Spleen (tissue), 11 donors: ENCODE results near the gene MORN3. TPM values are rescaled to one million over a fixed set of nuclear protein-coding genes. Genes with fewer than 3 reads are reported as not detected.

Experiments used
- DNase-seq: peaks from one replicate; pipeline ENCODE4 v3.0.0-alpha.2; 2020
- H3K27ac ChIP-seq, 8 donors: fragments of 200-600 bp; sonication (generic) in 7 of 8; 1 replicate in 4 of 8; 2 replicates in 4 of 8; pipeline versions ENCODE4 v1.5.0 to v1.8.0; 2016 to 2021; ENCODE audit warnings: inconsistent platforms in 4 of 8, mild to moderate bottlenecking in 4 of 8, moderate library complexity in 1 of 8
- H3K27me3 ChIP-seq, 7 donors: fragments of 200-600 bp; sonication (generic) in 6 of 7; replicated peaks in 1 of 7; 1 replicate in 4 of 7; 2 replicates in 3 of 7; pipeline versions ENCODE4 v1.5.0 to v1.8.0; 2016 to 2021; ENCODE audit warnings: inconsistent platforms in 3 of 7, mild to moderate bottlenecking in 1 of 7
- H3K36me3 ChIP-seq, 6 donors: fragments of 200-600 bp; sonication (generic) in 5 of 6; 1 replicate in 4 of 6; 2 replicates in 2 of 6; pipeline versions ENCODE4 v1.5.0 to v1.8.0; 2016 to 2021; ENCODE audit warnings: inconsistent platforms in 2 of 6
- H3K4me1 ChIP-seq, 6 donors: fragments of 200-600 bp; sonication (generic) in 5 of 6; 1 replicate in 3 of 6; 2 replicates in 3 of 6; pipeline versions ENCODE4 v1.5.0 to v1.8.0; 2016 to 2021; ENCODE audit warnings: inconsistent platforms in 3 of 6
- H3K4me3 ChIP-seq, 8 donors: fragments of 200-600 bp; sonication (generic) in 7 of 8; 1 replicate in 4 of 8; 2 replicates in 4 of 8; pipeline versions ENCODE4 v1.5.0 to v1.8.0; 2016 to 2021; ENCODE audit warnings: inconsistent platforms in 4 of 8, mild to moderate bottlenecking in 4 of 8, moderate library complexity in 2 of 8
- H3K9me3 ChIP-seq, 8 donors: fragments of 200-600 bp; sonication (generic) in 7 of 8; 1 replicate in 4 of 8; 2 replicates in 4 of 8; pipeline versions ENCODE4 v1.5.0 to v1.8.0; 2016 to 2021; ENCODE audit warnings: inconsistent platforms in 4 of 8
- CTCF ChIP-seq, 11 experiments: fragments of 200-600 bp in 7 of 11; fragments of 450-650 bp in 4 of 11; sonication (generic) in 4 of 11; IDR thresholded peaks in 8 of 11; conservative IDR thresholded peaks in 3 of 11; 1 replicate in 7 of 11; 2 replicates in 4 of 11; pipeline versions ENCODE4 v1.4.0 to v1.8.0; 2016 to 2021; ENCODE audit warnings: antibody characterized with exemption in 11 of 11, inconsistent platforms in 4 of 11, mild to moderate bottlenecking in 1 of 11
- POLR2A ChIP-seq, 3 donors: fragments of 450-650 bp; IDR thresholded peaks; one replicate each; pipeline ENCODE4 v1.5.1; 2017; ENCODE audit warnings: antibody characterized with exemption in 3 of 3, mild to moderate bottlenecking in 1 of 3
- POLR2AphosphoS5 ChIP-seq, 3 donors: sonication (generic); formaldehyde crosslinking; IDR thresholded peaks; one replicate each; pipeline ENCODE4 v1.5.1; 2017; ENCODE audit warnings: antibody characterized with exemption in 3 of 3
- WGBS, 5 donors: extraction: QIAGEN DNeasy Blood & Tissue Kit in 3 of 5; methylation state at CpG; one replicate each; pipeline versions ENCODE4 v1.1.5 to v1.1.7; 2013 to 2018; 5-methylcytosine and 5-hydroxymethylcytosine counted together
- intact Hi-C: fragments of 100-400 bp; cut with DNase I; formaldehyde crosslinking; loops from one replicate; pipeline ENCODE4 v1.15.0; 2023; ENCODE audit warnings: low total_unique reads
- polyA plus RNA-seq, 3 donors: library from polyadenylated mRNA; stranded (reverse); fragments of 200-250 nt; gene quantifications; one replicate each; pipeline ENCODE4 v1.2.1, GENCODE V29; 2013
- total RNA-seq, 7 donors: library from RNA; depleted of rRNA in 3 of 7; stranded (reverse); fragments of >200 nt in 3 of 7; fragmentation: NEBNext Ultra II Directional in 4 of 7; extraction: Animal tissue kit (Norgen Biotek cat#: 25700) in 4 of 7; gene quantifications; one replicate each; pipeline versions ENCODE4 v1.1.0 to v1.2.1, GENCODE V29; 2016 to 2021
- donor health status: healthy with polysubstance abuse.
- donor health status: DM: no; HTN: no; CAD: no; lungs with moderate emphysema.
- donor health status: DM: no; HTN: no; CAD: no.
- donor health status: Bipolar disorder and iron deficiency.
- donor health status: healthy.
- donor health status: DM: no; HTN: no; CAD: no.
- donor health status: DM: yes; HTN: yes; CAD: no.

MORN3 gene
- total and polyA plus RNA-seq, 10 donors, result 0.17 to 2.5 (median 1.0) TPM; not detected in 1

GRCh38 chr12:121713793-121714192 is 44.3 kb upstream of the MORN3 start:
- H3K36me3 ChIP-seq, result no peaks in the 10 kb centered on the region
- peak overlapping the region in 6 of 8 donors; percentile 86 to 99 (median 94) for H3K4me3 ChIP-seq
- no peak for DNase-seq
- peaks cover 7 to 48% (median 24%) of the 10 kb centered on the region in 6 donors for H3K4me1 ChIP-seq
- intact Hi-C loops, result no loop called here
- TF ChIP-seq POLR2AphosphoS5 (IDR thresholded peaks at IDR 0.05), result no peak
- no peak for TF ChIP-seq POLR2A (IDR thresholded peaks at IDR 0.05)
- no peak for TF ChIP-seq CTCF (IDR thresholded peaks at IDR 0.05 in 8 of 11, conservative IDR thresholded peaks at IDR 0.05 in 3 of 11)
- H3K27ac ChIP-seq, result peak overlapping the region in 1 of 8 donors; percentile 91
- no peaks in the 10 kb centered on the region for H3K27me3 ChIP-seq
- no peaks in the 10 kb centered on the region for H3K9me3 ChIP-seq
- 62 to 83% (median 67%) methylated on average over 6 of the region's 6 CpGs for WGBS, 5 donors

- intact Hi-C loops, result no loop called here
Measured at GRCh38 chr12:121713257-121713777, 43.9 kb upstream of the MORN3 start.

GRCh38 chr12:121712461-121713256 is 43.2 kb upstream of the MORN3 start, which contains the start of gene TMEM120B:
Gene TMEM120B (plus strand): TSS chr12:121712752. CDS start chr12:121712896, 144 bp downstream.
- 0 to 1% (median 0%) methylated on average over 20 to 74 of the region's 74 CpGs for WGBS, 5 donors
- intact Hi-C loops, result no loop called here
- Histone ChIP-seq H3K4me1 (peaks cover 7 to 49% (median 24%) of the 10 kb centered on the region in 6 donors), H3K9me3 (no peaks in the 10 kb centered on the region), H3K4me3 (peak within 1 kb of the TSS; percentile 83 to 99 (median 94)), H3K36me3 (no peaks in the 10 kb centered on the region), H3K27ac (peak within 1 kb of the TSS in 7 of 8 donors; percentile 72 to 93 (median 87)), H3K27me3 (no peaks in the 10 kb centered on the region)
- TF ChIP-seq POLR2A (IDR thresholded peaks at IDR 0.05) (peak; percentile 55 to 83 (median 67)), POLR2AphosphoS5 (IDR thresholded peaks at IDR 0.05) (peak; percentile 90 to 95 (median 94)), CTCF (IDR thresholded peaks at IDR 0.05 in 8 of 11, conservative IDR thresholded peaks at IDR 0.05 in 3 of 11) (peak in 1 of 11 experiments; percentile 11)
- DNase-seq, result peak; percentile 96

More at GRCh38 chr12:121713257-121713777, 43.9 kb upstream of the MORN3 start:
- 16 to 30% (median 19%) methylated on average over 10 to 14 of the region's 14 CpGs for WGBS, 5 donors
- H3K4me3 ChIP-seq, result peak overlapping the region; percentile 83 to 99 (median 94)
- H3K9me3 ChIP-seq, result no peaks in the 10 kb centered on the region
- H3K4me1 ChIP-seq, result peaks cover 7 to 49% (median 24%) of the 10 kb centered on the region in 6 donors
- no peak for TF ChIP-seq POLR2A (IDR thresholded peaks at IDR 0.05)
- no peak for TF ChIP-seq CTCF (IDR thresholded peaks at IDR 0.05 in 8 of 11, conservative IDR thresholded peaks at IDR 0.05 in 3 of 11)
- no peak for TF ChIP-seq POLR2AphosphoS5 (IDR thresholded peaks at IDR 0.05)
- H3K27ac ChIP-seq, result peak overlapping the region in 7 of 8 donors; percentile 48 to 93 (median 87)
- H3K36me3 ChIP-seq, result no peaks in the 10 kb centered on the region
- no peak for DNase-seq
- H3K27me3 ChIP-seq, result no peaks in the 10 kb centered on the region

GRCh38 chr12:121712190-121712460 is 42.7 kb upstream of the MORN3 start:
- Histone ChIP-seq H3K9me3 (no peaks in the 10 kb centered on the region), H3K27ac (peak overlapping the region in 7 of 8 donors; percentile 72 to 93 (median 87)), H3K36me3 (no peaks in the 10 kb centered on the region), H3K4me3 (peak overlapping the region; percentile 83 to 99 (median 94)), H3K4me1 (peaks cover 7 to 46% (median 24%) of the 10 kb centered on the region in 6 donors), H3K27me3 (no peaks in the 10 kb centered on the region)
- DNase-seq, result peak; percentile 80
- TF ChIP-seq CTCF (IDR thresholded peaks at IDR 0.05 in 8 of 11, conservative IDR thresholded peaks at IDR 0.05 in 3 of 11) (no peak), POLR2AphosphoS5 (IDR thresholded peaks at IDR 0.05) (no peak), POLR2A (IDR thresholded peaks at IDR 0.05) (no peak)
- intact Hi-C loops, result no loop called here
- 0 to 2% (median 1%) methylated on average over 15 to 16 of the region's 16 CpGs for WGBS, 5 donors
